OCI-LY7 (cell line): Measurements from ENCODE around the gene TTLL5.

ENCODE experiments used
- EZH2phosphoT487 ChIP-seq: fragments of 200-600 bp; sonication (generic); IDR thresholded peaks from 2 replicates; pipeline ENCODE4 v1.6.1; 2018; ENCODE audit warnings: low read depth, borderline replicate concordance, mild to moderate bottlenecking, mixed run types, antibody characterized with exemption, low read length, moderate library complexity, mixed read lengths
- TF ChIP-seq, protein P1 (sequence below): fragments of 200-600 bp; sonication (generic); conservative IDR thresholded peaks from 2 replicates; pipeline ENCODE4 v1.5.1; 2014; ENCODE audit warnings: mild to moderate bottlenecking, antibody characterized with exemption, low read length, moderate library complexity, mixed read lengths

DNA sequence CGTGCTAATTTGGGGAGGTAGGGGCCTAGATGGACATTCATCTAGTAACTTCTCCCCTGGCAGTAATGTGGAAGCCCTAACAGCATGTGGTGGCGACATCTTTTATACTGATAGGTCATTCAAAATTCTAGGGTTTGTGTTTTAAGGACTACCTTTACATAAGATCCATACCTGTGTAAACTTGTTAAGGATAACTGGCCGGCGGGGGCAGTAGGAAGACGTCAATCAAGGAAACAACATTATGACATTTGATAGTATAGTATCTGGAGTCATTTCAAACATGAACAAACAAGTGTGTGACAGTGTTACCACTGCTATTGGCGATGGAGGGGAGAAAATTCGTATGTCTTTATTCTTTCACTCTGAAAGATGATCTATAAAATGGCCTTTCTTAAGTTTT is 120.0 kb downstream of the TTLL5 start:
- TF ChIP-seq, protein P1, sequence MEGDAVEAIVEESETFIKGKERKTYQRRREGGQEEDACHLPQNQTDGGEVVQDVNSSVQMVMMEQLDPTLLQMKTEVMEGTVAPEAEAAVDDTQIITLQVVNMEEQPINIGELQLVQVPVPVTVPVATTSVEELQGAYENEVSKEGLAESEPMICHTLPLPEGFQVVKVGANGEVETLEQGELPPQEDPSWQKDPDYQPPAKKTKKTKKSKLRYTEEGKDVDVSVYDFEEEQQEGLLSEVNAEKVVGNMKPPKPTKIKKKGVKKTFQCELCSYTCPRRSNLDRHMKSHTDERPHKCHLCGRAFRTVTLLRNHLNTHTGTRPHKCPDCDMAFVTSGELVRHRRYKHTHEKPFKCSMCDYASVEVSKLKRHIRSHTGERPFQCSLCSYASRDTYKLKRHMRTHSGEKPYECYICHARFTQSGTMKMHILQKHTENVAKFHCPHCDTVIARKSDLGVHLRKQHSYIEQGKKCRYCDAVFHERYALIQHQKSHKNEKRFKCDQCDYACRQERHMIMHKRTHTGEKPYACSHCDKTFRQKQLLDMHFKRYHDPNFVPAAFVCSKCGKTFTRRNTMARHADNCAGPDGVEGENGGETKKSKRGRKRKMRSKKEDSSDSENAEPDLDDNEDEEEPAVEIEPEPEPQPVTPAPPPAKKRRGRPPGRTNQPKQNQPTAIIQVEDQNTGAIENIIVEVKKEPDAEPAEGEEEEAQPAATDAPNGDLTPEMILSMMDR, result no peak
- TF ChIP-seq EZH2phosphoT487, result no peak
